Right lobe of liver (tissue), 4 donors: ENCODE data around the gene WNT3.

Experiments used
- CTCF ChIP-seq, 4 donors: fragments of 200-600 bp in 3 of 4; fragments of 450-650 bp in 1 of 4; IDR thresholded peaks; one replicate each; pipeline versions ENCODE4 v1.5.1 to v1.8.0; 2016 to 2022; ENCODE audit warnings: antibody characterized with exemption in 4 of 4, mild to moderate bottlenecking in 2 of 4
- POLR2A ChIP-seq: fragments of 450-650 bp; IDR thresholded peaks from one replicate; pipeline ENCODE4 v1.6.1; 2017; ENCODE audit warnings: antibody characterized with exemption, mild to moderate bottlenecking
- donor health status: DM: no; HTN: no; CAD: no.
- donor health status: DM: no; HTN: no; CAD: no.
- donor health status: DM: no; HTN: yes; CAD: no.

GRCh38 chr17:46812624-46813318 lies 5.7 kb downstream of the WNT3 start:
- TF ChIP-seq POLR2A (no peak), CTCF (IDR thresholded peaks at IDR 0.05) (no peak)
